GM21619 (cell line): ENCODE data around the gene FSHR.

Experiments
- ATAC-seq: cut with Tn5 transposase; IDR thresholded peaks from one replicate; pipeline ENCODE4 v1.9.1; 2021; ENCODE audit not compliant: unreplicated experiment

FSHR gene

GRCh38 chr2:48968011-48968410 is 186.3 kb downstream of the FSHR start:
- no peak for ATAC-seq

DNA sequence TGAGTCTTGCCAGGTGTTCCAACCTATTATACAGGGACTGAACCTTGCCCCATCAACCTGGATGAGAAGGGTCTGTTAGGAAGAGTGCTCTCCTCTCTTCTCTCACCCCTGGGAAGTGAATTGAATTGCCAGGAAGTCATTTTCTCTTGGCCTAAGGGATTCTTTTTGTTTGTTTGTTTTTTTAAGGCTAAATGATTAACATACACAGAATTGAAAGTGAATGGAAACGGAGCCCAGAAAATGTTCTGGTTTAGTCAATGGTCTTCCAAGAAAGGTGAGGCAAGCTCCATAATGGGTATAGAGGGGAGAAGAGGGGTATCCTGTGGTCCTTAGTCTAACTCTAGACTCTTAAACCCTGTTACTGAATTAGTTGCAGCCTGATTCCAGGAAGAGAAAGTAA is 189.1 kb downstream of the FSHR start:
- no peak for ATAC-seq

GRCh38 chr2:48961009-48961408 is 193.3 kb downstream of the FSHR start:
- no peak for ATAC-seq

GRCh38 chr2:48954935-48955334 is 199.4 kb downstream of the FSHR start:
- ATAC-seq: no peak

GRCh38 chr2:48954311-48954710 is 200.0 kb downstream of the FSHR start:
- no peak for ATAC-seq

- ATAC-seq: no peak
Measured at GRCh38 chr2:48952614-48953013, 201.7 kb downstream of the FSHR start.

GRCh38 chr2:48952143-48952542 is 202.2 kb downstream of the FSHR start:
- ATAC-seq: no peak

DNA sequence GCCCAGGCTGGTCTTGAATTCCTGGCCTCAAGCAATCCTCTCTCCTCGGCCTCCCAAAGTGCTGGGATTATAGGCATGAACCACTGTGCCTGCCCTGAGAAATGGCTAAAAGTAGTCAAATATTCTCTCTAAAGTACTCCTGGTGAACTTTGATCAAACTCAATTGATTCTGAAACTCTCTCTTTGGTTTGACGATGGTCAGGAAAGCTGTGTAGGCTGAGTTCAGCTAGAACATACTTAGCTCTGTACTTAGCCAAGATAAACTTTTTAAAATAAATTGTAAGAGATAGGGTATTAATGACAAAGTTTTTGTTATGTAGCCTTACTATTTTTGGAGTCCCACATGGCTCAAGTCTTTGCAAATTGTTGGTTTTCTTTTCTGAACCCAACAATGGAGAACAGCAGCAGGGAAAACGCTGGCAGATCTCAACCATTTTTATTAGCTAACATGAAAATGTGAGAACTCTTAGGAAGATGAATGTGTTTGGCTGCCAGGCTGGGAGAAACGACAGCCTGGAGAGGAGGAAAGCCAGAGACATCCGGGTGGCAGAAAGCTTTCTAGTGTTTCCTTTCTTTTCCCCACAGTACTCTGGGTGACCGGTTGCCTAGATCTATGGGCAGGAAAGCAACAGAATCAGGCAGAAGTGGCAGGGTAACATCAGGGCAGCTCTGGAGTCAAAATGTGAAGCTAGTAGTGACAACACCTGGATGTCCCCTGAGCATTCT is 205.8 kb downstream of the FSHR start:
- no peak for ATAC-seq

DNA sequence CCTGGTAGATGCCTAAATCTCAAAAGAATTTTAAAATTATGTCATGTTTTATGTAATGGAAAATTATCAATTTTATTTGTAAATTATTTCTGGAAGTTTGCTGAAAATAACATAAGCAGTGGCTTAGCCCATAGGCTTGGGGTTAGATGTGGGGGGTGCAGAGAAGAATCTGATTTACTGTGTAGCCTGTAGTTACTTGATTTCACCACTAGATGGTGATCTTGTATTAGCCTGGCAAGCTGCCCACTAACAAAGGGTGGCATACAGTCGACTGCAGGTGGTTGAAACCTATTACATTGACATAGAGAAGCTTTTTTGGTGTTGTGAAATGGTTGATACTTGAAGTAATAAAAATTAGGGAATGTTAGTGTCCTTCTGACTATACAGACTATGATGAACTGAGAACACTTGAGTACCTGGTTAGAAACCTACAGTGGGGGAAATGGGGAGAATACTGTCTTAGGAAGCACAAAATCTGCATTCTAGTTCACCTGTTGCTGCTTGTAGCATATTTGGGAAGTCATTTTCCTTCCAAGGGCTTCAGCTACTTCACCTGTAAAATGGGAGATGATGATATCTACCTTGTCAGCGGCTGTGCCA is 207.8 kb downstream of the FSHR start:
- ATAC-seq: peak; percentile 97

- no peak for ATAC-seq
Measured at GRCh38 chr2:48944956-48945355, 209.4 kb downstream of the FSHR start.

- ATAC-seq: no peak
Measured at GRCh38 chr2:48943436-48943835, 210.9 kb downstream of the FSHR start.

- no peak for ATAC-seq
Measured at GRCh38 chr2:48941908-48942307, 212.4 kb downstream of the FSHR start.

- no peak for ATAC-seq
Measured at GRCh38 chr2:48941456-48941855, 212.9 kb downstream of the FSHR start.

- no peak for ATAC-seq
Measured at GRCh38 chr2:48940606-48941005, 213.7 kb downstream of the FSHR start.

DNA sequence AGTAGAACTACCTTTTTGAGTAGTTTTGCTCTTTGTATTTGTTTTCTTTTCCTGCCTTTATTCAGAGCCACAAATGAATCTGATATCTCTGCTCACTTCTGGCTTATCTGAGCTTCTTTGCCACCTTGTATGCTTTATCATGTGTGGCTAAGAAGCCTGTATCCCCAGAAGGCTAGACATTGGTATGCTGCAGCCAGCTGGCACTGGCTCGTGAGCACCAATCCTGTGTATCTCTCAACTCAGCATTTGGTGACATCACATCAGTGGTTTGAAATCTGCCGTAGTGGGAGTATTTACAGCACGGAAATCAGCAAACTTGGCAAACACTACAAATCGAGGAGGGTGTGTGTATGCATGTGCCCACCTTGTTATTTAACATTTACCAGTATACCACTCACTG is 215.1 kb downstream of the FSHR start:
- ATAC-seq: no peak

DNA sequence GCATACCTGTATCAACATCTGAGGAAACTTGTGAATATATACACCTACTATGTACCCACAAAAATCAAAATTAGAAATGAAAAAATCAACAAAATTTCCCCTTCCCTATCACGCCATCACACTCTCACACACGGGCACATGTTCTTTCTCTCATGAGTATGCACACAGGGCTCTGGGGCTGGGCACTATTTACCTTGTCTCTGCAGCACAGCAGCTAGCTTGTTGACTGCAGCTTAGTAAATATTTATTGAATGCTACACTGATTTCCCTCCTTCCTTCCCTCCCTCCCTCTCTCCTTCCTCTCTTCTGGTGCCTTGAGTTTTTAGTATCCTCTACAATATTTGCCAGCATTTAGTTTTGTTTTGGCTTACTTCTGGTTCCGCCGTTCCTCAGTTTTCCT is 216.1 kb downstream of the FSHR start:
- no peak for ATAC-seq

GRCh38 chr2:48934807-48935206 is 219.5 kb downstream of the FSHR start:
- no peak for ATAC-seq

GRCh38 chr2:48933828-48934497 is 220.4 kb downstream of the FSHR start:
- no peak for ATAC-seq

DNA sequence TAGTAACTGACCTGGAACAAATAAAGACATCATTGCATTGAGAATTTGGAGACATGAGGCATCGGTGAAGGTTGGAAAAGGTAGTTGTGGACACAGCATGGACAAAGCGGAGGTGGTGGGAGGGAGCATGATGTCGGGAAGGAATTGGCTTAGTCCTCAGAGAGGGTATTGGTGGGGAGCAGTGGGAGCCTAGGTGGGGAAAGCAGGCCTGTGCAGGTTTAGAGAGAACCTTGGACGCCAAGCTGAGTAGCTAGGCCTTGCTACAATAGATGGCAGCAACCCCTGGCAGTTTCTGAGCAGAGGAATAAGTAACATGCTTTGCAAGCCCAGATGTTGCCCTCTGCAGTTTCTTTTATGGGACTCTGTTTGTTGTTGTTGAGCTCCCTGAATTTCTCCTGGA is 221.6 kb downstream of the FSHR start:
- ATAC-seq: no peak

GRCh38 chr2:48929571-48930301 is 224.6 kb downstream of the FSHR start:
- no peak for ATAC-seq

- peak; percentile 89 for ATAC-seq
Measured at GRCh38 chr2:48927355-48927754, 227.0 kb downstream of the FSHR start.

DNA sequence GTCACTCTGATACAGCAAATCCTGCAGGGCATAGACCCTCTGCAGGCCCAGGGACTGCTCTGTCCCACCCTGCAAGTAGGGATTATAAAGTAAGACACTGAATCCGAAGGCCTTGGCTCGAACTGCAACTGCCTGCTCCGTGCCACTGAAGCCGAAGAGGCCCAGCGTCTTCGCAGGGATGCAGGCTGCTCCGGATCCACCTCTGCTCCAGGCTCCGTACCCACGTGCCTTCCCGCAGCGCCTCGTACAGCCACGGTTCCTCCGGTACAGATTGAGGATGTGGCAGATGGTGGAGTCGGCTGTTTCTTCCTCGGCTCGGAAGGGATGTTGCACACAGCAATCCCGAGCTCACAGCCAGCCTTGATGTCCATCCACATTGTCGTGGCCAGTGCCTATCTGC is 238.4 kb downstream of the FSHR start:
- ATAC-seq: no peak
